ENCODE data around the gene OAF.
A peak's percentile ranks its signal among the peaks of the same experiment; 100 is the strongest.

Gene OAF

GRCh38 chr11:120224361-120224760 is 13.5 kb downstream of the OAF start:
- DNase-seq, result no peak

- DNase-seq, result no peak
Observed at GRCh38 chr11:120224972-120225909, 14.4 kb downstream of the OAF start.

- no peak for DNase-seq
Observed at GRCh38 chr11:120226242-120226641, 15.4 kb downstream of the OAF start.

- DNase-seq, result no peak
Observed at GRCh38 chr11:120226714-120227113, 15.9 kb downstream of the OAF start.

GRCh38 chr11:120227228-120227852 is 16.5 kb downstream of the OAF start:
- DNase-seq, result no peak

GRCh38 chr11:120228794-120229384 is 18.1 kb downstream of the OAF start:
- DNase-seq, result no peak

- DNase-seq, result peak in 1 of 5 experiments; percentile 7
Observed at GRCh38 chr11:120229451-120230424, 18.9 kb downstream of the OAF start.

- DNase-seq, result no peak
Observed at GRCh38 chr11:120230433-120231071, 19.7 kb downstream of the OAF start.

- no peak for DNase-seq
Observed at GRCh38 chr11:120231963-120232362, 21.1 kb downstream of the OAF start.

GRCh38 chr11:120233207-120233803 is 22.5 kb downstream of the OAF start:
- no peak for DNase-seq

- peak in 2 of 5 experiments; percentile 38 to 56 for DNase-seq
Observed at GRCh38 chr11:120235024-120235628, 24.3 kb downstream of the OAF start.

- no peak for DNase-seq
Observed at GRCh38 chr11:120236169-120237107, 25.6 kb downstream of the OAF start.

- DNase-seq, result no peak
Observed at GRCh38 chr11:120238968-120239620, 28.3 kb downstream of the OAF start.

GRCh38 chr11:120239713-120240640 is 29.1 kb downstream of the OAF start, which contains the start of gene POU2F3:
Gene POU2F3, plus strand, starts transcription at chr11:120240140. Its CDS starts 204 bp downstream, at chr11:120240344.
- no peak for DNase-seq

GRCh38 chr11:120240866-120241265 is 30.0 kb downstream of the OAF start:
- no peak for DNase-seq

GRCh38 chr11:120241277-120241676 is 30.4 kb downstream of the OAF start:
- no peak for DNase-seq

GRCh38 chr11:120243221-120243620 is 32.4 kb downstream of the OAF start:
- DNase-seq, result no peak

Data from T-helper 2 cell (primary cell).